Measurements from ENCODE around the gene SARDH. TPM values are rescaled to one million over a fixed set of nuclear protein-coding genes. Genes with fewer than 3 reads are reported as not detected.

The SARDH gene
- total and polyA plus RNA-seq, 4 donors = 6.9 to 10.5 (median 8.8) TPM

DNA sequence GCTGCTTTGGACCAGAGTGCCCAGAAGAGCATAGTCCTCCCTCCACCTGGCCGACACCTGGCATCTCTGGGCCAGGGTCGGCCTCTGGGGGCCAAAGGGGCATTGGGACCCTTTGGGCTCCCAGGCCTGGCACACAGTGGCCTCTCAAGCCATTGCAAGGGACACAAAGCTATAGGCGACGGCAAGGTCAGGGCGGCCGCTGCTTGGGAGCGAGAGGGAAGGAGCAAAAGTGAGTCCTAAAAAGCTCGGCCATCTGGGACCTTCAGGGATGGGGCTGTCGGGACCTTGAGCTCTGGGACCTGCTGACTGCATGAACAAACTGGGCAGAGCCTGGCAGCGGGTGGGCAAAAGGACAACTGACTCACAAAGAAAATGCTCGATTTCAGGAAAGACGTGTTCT lies 88.1 kb downstream of the SARDH start:
- 92% methylated on average over 12 of the region's 12 CpGs for WGBS (ENCODE audit: insufficient coverage)
- Histone ChIP-seq H3K9me3 (ENCODE audit: control insufficient read depth, insufficient read depth, low read length) (no peaks in the 10 kb centered on the region), H3K27me3 (ENCODE audit: control insufficient read depth, insufficient read depth, low read length) (peaks cover 7% of the 10 kb centered on the region), H3K27ac (ENCODE audit: low read depth, low read length) (no peak overlapping the region), H3K4me3 (ENCODE audit: low read depth, low read length) (no peak overlapping the region), H3K4me1 (ENCODE audit: control insufficient read depth, insufficient read depth, low read length) (peaks cover 11% of the 10 kb centered on the region), H3K36me3 (ENCODE audit: control insufficient read depth, insufficient read depth, low read length) (peaks cover 4% of the 10 kb centered on the region)
- no peak for DNase-seq (ENCODE audit: low read depth in 4 of 6, low spot score in 6 of 6)

DNA sequence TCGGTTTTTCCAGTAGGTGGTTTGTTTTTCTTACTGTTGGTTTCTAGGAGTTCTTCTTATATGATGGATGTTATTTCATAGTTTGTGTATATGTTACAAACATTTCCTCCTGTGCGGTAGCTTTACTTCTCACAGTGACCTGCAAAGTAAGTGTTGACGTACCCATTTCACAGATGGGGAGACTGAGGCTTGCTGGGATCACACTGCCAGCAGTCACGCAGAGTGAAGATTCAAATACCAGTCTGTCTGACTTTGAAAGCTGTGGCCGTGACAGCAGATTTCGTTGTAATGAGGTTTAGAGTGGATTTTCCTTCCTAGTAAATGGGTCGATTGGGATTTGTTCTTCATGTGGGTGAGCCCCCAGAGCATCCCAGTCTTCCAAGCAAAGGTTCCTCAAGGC lies 89.0 kb downstream of the SARDH start:
- DNase-seq (ENCODE audit: low read depth in 4 of 6, low spot score in 6 of 6) = no peak
- WGBS (ENCODE audit: insufficient coverage) = 97% methylated on average over 4 of the region's 7 CpGs
- Histone ChIP-seq H3K4me1 (ENCODE audit: control insufficient read depth, insufficient read depth, low read length) (peaks cover 9% of the 10 kb centered on the region), H3K4me3 (ENCODE audit: low read depth, low read length) (no peak overlapping the region), H3K27me3 (ENCODE audit: control insufficient read depth, insufficient read depth, low read length) (no peaks in the 10 kb centered on the region), H3K27ac (ENCODE audit: low read depth, low read length) (no peak overlapping the region), H3K36me3 (ENCODE audit: control insufficient read depth, insufficient read depth, low read length) (no peaks in the 10 kb centered on the region), H3K9me3 (ENCODE audit: control insufficient read depth, insufficient read depth, low read length) (no peaks in the 10 kb centered on the region)

DNA sequence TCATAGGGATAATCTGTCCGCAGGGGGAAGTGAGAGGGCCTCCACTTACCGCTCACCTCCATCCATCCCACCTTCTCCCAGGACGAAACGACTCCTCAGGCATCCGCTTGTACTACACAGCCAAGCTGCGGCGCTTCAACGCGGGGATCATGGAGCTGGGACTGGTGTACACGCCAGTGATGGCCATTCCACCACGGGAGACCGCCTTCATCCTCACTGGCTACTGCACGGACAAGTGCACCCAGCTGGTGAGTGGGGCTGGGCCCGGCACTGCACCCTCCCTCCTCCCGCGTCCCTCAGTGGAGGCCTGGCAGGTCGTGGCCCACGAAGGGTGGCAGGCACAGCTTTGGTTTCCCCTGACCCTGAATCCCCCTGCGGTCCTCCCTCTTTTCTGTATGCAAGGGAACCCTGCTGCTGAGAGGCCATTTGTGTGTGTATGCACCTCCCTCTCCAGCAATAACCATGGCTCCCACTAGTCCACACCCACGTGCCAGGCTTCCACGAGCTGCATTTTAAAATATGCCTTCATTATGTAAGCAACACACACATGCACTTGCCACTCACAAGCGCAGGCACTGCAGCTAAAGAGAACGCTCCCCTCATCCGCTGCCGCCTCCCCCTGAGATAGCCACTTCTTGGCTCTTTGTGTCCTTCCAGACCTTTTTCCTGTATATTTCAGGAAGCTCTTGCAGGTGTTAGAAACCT lies 90.2 kb downstream of the SARDH start:
- Histone ChIP-seq H3K9me3 (ENCODE audit: control insufficient read depth, insufficient read depth, low read length) (no peaks in the 10 kb centered on the region), H3K27ac (ENCODE audit: low read depth, low read length) (no peak overlapping the region), H3K4me1 (ENCODE audit: control insufficient read depth, insufficient read depth, low read length) (peaks cover 11% of the 10 kb centered on the region), H3K36me3 (ENCODE audit: control insufficient read depth, insufficient read depth, low read length) (no peaks in the 10 kb centered on the region), H3K4me3 (ENCODE audit: low read depth, low read length) (no peak overlapping the region), H3K27me3 (ENCODE audit: control insufficient read depth, insufficient read depth, low read length) (no peaks in the 10 kb centered on the region)
- DNase-seq (ENCODE audit: low read depth in 4 of 6, low spot score in 6 of 6) = no peak
- WGBS (ENCODE audit: insufficient coverage) = 75% methylated on average over 22 of the region's 25 CpGs

DNA sequence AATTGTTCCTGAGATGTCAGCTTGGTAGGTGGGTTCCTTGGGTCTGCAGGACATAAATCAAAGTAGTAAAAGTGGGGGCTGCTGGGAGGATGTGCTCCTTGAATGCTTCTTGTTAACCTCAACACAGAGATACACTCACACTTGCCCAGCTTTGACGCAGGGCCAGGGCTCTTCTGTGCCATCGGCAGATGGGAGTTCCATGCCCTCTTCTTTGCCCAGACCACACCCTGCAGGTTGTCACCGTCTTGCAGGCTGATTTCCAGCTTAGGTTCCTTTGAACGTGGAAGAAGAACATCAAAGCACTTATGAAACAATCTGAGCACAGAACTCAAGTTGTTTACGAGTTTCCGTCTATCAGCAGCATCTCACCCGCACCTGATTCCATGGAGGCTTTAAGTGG lies 91.0 kb downstream of the SARDH start:
- H3K9me3 ChIP-seq (ENCODE audit: control insufficient read depth, insufficient read depth, low read length) = no peaks in the 10 kb centered on the region
- H3K27ac ChIP-seq (ENCODE audit: low read depth, low read length) = no peak overlapping the region
- H3K4me3 ChIP-seq (ENCODE audit: low read depth, low read length) = no peak overlapping the region
- H3K4me1 ChIP-seq (ENCODE audit: control insufficient read depth, insufficient read depth, low read length) = peaks cover 11% of the 10 kb centered on the region
- no peaks in the 10 kb centered on the region for H3K27me3 ChIP-seq (ENCODE audit: control insufficient read depth, insufficient read depth, low read length)
- 67% methylated on average over 7 of the region's 7 CpGs for WGBS (ENCODE audit: insufficient coverage)
- no peaks in the 10 kb centered on the region for H3K36me3 ChIP-seq (ENCODE audit: control insufficient read depth, insufficient read depth, low read length)
- no peak for DNase-seq (ENCODE audit: low read depth in 4 of 6, low spot score in 6 of 6)

DNA sequence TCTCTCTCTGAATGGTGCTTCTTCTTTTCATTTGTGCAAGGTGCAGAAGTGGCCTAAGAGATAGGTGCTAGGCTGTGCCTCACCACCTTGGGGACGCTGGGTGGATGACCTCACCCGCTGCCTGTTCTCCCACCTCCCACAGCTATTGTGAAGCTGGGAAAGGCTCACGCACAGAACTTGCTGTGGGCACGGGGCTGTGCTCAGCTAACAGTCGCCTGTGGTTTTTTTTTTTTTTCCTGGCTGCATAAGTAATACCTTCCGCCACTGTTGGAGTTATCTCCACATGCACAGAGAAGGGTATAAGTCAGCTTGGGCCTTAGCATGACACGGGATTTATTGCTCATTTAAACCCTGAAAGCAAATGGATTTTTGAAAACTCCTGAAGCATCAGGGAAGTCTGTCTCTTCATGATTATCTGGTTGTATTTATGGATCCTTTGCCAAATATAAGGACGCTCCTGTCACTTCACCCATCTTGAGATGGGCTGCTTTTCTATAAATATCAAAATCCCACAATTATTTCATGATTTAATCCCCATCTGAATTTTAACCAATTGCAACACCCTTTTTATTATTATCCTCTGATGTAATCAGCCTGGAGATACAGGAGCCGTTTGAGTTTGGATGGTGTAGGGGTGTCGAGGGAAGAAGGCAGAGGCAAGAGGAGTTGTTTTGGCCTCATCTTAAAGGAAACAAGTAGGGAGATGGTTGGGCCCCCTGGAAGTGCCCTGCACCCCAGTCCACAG lies 93.0 kb downstream of the SARDH start:
- no peaks in the 10 kb centered on the region for H3K36me3 ChIP-seq (ENCODE audit: control insufficient read depth, insufficient read depth, low read length)
- H3K27me3 ChIP-seq (ENCODE audit: control insufficient read depth, insufficient read depth, low read length) = no peaks in the 10 kb centered on the region
- 58% methylated on average over 5 of the region's 10 CpGs for WGBS (ENCODE audit: insufficient coverage)
- peaks cover 21% of the 10 kb centered on the region for H3K4me1 ChIP-seq (ENCODE audit: control insufficient read depth, insufficient read depth, low read length)
- H3K4me3 ChIP-seq (ENCODE audit: low read depth, low read length) = no peak overlapping the region
- H3K9me3 ChIP-seq (ENCODE audit: control insufficient read depth, insufficient read depth, low read length) = no peaks in the 10 kb centered on the region
- no peak overlapping the region for H3K27ac ChIP-seq (ENCODE audit: low read depth, low read length)
- peak in 1 of 6 donors; percentile 66 for DNase-seq (ENCODE audit: low read depth in 4 of 6, low spot score in 6 of 6)

DNA sequence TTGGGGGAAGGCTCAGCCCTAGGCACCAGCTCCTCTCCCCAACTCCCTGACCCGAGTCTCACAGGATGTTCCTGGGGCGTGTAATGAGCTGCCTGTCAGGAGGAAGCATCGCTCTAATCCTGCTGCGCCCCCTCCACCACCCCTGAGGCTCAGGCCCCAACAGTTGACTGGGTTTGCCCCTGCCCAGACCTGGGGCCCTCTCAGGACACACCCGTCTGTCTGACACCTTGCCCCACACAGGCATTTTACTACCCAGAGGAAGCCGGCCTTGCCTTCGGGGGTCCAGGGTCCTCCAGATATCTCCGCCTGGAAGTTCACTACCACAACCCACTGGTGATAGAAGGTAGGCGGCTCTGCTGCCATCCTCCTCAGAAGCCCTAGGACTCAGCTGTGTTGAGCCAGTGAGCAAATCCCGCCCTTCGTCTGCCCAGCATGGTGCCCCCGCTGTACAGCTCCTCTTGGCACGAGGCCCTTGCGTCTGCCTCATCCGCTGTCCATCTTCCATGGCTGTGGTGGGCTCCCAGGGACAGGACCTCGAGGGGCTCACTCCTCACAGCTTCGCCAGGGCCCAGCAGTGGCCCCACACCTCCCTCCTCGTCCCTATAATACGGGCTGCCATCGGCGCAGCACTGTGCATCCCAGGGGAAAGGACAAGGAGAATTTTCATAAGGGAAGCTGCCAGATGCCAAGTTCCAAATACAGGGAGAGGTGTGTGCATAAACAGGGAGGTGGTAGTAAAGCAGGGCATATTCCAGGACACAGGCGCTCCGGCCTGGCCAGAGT lies 94.0 kb downstream of the SARDH start:
- Histone ChIP-seq H3K4me1 (ENCODE audit: control insufficient read depth, insufficient read depth, low read length) (peaks cover 21% of the 10 kb centered on the region), H3K27me3 (ENCODE audit: control insufficient read depth, insufficient read depth, low read length) (no peaks in the 10 kb centered on the region), H3K4me3 (ENCODE audit: low read depth, low read length) (no peak overlapping the region), H3K36me3 (ENCODE audit: control insufficient read depth, insufficient read depth, low read length) (no peaks in the 10 kb centered on the region), H3K27ac (ENCODE audit: low read depth, low read length) (no peak overlapping the region), H3K9me3 (ENCODE audit: control insufficient read depth, insufficient read depth, low read length) (no peaks in the 10 kb centered on the region)
- 66% methylated on average over 14 of the region's 23 CpGs for WGBS (ENCODE audit: insufficient coverage)
- DNase-seq (ENCODE audit: low read depth in 4 of 6, low spot score in 6 of 6) = no peak

DNA sequence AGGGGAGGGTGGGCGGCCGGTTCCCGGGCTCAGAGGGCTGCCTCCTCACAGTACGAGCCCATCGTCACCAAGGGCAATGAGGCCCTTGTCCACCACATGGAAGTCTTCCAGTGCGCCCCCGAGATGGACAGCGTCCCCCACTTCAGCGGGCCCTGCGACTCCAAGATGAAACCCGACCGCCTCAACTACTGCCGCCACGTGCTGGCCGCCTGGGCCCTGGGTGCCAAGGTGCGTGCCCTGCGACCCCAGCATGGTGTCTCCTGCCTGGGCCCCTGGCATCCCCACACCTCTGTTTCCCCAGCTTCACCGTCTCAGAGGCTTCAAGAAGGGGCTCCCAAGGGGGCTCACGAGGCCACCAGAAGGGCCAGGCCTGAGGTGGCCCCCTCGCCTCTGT lies 94.8 kb downstream of the SARDH start:
- H3K27me3 ChIP-seq (ENCODE audit: control insufficient read depth, insufficient read depth, low read length) = no peaks in the 10 kb centered on the region
- 90% methylated on average over 16 of the region's 20 CpGs for WGBS (ENCODE audit: insufficient coverage)
- peaks cover 27% of the 10 kb centered on the region for H3K4me1 ChIP-seq (ENCODE audit: control insufficient read depth, insufficient read depth, low read length)
- no peaks in the 10 kb centered on the region for H3K36me3 ChIP-seq (ENCODE audit: control insufficient read depth, insufficient read depth, low read length)
- H3K4me3 ChIP-seq (ENCODE audit: low read depth, low read length) = no peak overlapping the region
- no peak overlapping the region for H3K27ac ChIP-seq (ENCODE audit: low read depth, low read length)
- no peak for DNase-seq (ENCODE audit: low read depth in 4 of 6, low spot score in 6 of 6)
- no peaks in the 10 kb centered on the region for H3K9me3 ChIP-seq (ENCODE audit: control insufficient read depth, insufficient read depth, low read length)

DNA sequence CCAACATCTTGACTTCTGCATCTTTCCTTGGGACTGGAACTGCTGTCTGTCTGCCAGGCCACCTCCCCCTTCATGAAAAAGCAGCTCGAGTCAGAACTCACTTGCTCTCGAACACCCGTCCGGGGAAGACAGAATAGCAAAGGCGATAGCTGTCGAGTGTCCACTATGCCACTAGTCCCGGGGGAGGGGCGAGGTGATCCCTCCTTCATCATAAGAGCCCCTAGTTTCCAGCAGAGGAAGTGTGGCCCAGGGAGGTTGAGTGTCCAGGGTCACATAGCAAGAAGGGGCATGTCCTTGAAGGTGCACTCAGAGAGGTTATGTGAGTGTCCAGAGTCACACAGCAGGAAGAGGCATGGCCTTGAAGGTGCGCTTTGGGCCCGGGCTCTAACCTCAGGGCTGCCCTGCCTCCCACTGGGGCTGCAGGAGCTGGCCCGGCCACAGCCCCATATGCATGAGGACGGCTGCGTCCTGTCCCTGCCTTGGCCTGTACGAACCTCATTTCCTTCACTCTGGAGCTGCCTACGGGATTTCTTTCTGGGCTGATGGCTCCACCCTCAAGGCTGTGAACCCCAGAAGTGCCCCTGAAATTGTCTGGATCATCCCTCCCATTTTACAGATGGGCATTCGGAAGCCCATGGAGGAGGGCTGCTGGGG lies 95.3 kb downstream of the SARDH start:
- H3K4me3 ChIP-seq (ENCODE audit: low read depth, low read length) = no peak overlapping the region
- H3K27ac ChIP-seq (ENCODE audit: low read depth, low read length) = no peak overlapping the region
- H3K27me3 ChIP-seq (ENCODE audit: control insufficient read depth, insufficient read depth, low read length) = no peaks in the 10 kb centered on the region
- peaks cover 28% of the 10 kb centered on the region for H3K4me1 ChIP-seq (ENCODE audit: control insufficient read depth, insufficient read depth, low read length)
- H3K9me3 ChIP-seq (ENCODE audit: control insufficient read depth, insufficient read depth, low read length) = no peaks in the 10 kb centered on the region
- no peak for DNase-seq (ENCODE audit: low read depth in 4 of 6, low spot score in 6 of 6)
- WGBS (ENCODE audit: insufficient coverage) = 77% methylated on average over 15 of the region's 16 CpGs
- H3K36me3 ChIP-seq (ENCODE audit: control insufficient read depth, insufficient read depth, low read length) = no peaks in the 10 kb centered on the region

DNA sequence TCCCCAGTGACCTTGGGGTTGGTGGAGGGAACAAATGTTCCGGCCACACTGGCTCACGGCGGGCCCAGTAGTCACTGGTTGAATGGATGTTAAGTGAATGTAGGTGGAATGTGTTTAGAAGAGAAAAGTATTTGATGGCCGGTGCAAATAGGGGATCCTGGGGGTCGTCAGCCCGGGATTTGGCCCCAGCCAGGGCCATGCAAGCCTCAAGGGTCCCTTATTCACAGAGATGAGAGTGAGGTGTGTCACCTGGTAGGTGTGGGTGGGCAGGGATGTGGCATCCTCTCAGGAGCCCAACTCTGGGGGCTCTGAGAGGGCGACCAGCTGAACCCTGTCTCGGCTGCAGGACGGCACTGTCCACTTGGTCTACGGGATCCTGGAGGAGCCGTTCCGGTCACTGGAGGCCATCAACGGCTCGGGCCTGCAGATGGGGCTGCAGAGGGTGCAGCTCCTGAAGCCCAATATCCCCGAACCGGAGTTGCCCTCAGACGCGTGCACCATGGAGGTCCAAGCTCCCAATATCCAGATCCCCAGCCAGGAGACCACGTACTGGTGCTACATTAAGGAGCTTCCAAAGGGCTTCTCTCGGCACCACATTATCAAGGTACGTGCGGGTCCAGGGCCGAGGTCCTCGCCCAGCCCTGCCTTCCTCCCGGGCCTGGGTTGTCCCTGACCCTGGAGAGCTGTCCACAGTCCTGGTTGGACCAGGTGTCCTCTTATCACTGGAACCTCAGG lies 96.1 kb downstream of the SARDH start:
- DNase-seq (ENCODE audit: low read depth in 4 of 6, low spot score in 6 of 6) = no peak
- Histone ChIP-seq H3K27ac (ENCODE audit: low read depth, low read length) (no peak overlapping the region), H3K4me3 (ENCODE audit: low read depth, low read length) (no peak overlapping the region), H3K36me3 (ENCODE audit: control insufficient read depth, insufficient read depth, low read length) (no peaks in the 10 kb centered on the region), H3K27me3 (ENCODE audit: control insufficient read depth, insufficient read depth, low read length) (no peaks in the 10 kb centered on the region), H3K4me1 (ENCODE audit: control insufficient read depth, insufficient read depth, low read length) (peaks cover 30% of the 10 kb centered on the region), H3K9me3 (ENCODE audit: control insufficient read depth, insufficient read depth, low read length) (no peaks in the 10 kb centered on the region)
- 91% methylated on average over 22 of the region's 25 CpGs for WGBS (ENCODE audit: insufficient coverage)
